DMS114 treated with DMSO at 0.1 percent for 48 hours (cell line): ENCODE data around the gene SPRING1.
"Not testable (repeated sequence)": the region's sequence is repeated elsewhere in the genome, so short reads cannot be mapped to it uniquely, and the experiment has no call there.

ENCODE experiments used
- DNase-seq: peaks from one replicate; lab custom pipeline; 2025; ENCODE audit not compliant: unreplicated experiment; lab: John Stamatoyannopoulos, UW

SPRING1 gene, protein sequence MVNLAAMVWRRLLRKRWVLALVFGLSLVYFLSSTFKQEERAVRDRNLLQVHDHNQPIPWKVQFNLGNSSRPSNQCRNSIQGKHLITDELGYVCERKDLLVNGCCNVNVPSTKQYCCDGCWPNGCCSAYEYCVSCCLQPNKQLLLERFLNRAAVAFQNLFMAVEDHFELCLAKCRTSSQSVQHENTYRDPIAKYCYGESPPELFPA

DNA sequence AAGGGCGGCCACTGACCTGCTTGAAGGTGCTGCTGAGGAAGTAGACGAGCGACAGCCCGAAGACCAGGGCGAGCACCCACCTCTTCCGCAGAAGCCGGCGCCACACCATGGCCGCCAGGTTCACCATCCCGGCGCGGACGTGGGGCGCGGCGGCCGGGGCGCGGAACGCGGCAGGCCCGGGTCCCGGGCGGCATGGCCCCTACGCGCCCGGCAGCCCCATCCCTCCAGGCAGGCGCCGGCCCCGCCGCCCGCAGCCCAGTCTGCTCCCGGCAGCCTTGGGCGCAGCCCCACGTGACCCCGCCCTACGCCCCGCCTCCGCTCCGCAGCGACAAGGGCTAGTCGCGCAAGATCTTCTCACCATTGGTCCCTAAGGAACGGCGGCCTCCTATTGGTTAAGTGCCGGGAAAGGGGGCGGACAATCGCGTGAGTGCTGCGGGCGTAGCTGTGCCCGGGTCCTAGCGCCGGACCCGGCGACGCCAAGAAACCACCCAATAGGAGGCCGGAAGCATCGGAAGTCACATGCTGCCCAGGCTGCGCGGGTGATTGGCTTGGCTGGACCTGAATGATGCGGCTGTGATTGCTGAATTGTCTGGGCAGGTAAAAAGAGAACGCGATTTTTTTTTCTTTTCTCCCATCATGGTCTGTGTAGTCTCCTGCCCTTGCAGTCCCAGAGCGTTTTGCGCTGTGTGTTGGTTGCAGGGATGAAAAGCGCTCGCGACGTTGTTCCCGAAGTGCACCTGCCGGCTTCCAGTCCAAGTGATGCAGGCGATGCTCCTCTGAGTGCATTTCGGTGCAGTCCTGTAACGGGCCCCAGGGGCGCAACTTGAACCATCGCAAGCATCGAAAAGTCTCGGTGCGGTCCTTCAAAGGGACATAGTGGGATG lies at the start of gene SPRING1, which contains the start of gene RNFT2:
Gene SPRING1, minus strand, starts transcription at position 296 of the 884 bp plus-strand sequence. Its CDS starts 169 bp downstream, at position 127.
Gene RNFT2, plus strand, starts transcription at position 542 of the 884 bp plus-strand sequence. CDS start 2,183 bp downstream, outside the sequence.
- peak; percentile 98 for DNase-seq

DNA sequence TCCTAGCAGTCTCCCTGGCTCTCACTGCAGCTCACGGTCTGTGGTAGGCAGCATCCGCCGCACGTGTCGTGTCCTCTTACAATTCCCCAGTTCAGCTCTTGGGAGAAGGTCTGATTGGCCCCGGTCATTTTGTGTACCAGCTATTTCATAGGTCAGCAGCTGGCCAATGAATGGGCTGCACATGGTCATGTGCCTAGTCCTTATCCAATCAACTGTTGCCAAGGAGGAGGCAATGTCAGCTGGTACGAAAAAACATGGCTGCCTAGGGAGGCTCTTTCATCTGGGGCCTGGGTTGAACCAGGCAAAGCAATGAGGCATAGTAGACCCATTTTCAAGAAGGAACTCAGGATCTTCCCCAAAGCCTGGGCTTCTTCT lies 46.4 kb upstream of the SPRING1 start:
- DNase-seq, result no peak

DNA sequence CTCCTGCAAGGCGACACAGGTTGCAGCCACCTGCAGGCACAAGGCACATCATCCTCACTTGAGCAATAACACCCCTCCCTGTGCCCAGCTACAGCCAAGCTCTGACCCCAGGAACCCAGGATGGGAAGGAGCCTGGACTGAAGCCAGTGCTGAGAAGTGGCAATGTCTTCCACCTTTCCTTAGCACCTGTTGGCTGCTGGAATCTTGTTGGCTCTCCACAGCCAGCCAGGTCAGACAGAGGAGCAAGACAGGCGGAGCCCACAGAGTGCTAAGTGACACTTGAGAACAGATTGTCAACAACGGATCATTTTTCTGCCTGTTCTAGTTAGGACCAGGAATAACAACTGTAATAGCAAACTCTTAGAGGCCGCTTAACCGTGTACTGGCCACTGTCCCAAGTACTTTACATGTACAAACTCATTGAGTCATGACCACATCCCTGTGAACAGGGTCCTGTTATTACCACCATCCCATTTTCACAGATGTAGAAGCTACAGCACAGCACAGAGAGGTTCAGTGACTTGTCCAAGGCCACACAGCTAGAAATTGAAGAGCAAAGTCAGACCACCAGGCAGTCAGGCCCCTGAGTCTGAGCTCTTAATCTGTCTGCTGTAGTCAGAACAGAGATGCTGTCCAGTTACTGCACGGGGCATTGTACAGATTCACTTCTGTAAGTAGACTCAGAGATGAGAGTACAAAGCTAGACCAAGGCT lies 45.8 kb upstream of the SPRING1 start:
- DNase-seq, result no peak

DNA sequence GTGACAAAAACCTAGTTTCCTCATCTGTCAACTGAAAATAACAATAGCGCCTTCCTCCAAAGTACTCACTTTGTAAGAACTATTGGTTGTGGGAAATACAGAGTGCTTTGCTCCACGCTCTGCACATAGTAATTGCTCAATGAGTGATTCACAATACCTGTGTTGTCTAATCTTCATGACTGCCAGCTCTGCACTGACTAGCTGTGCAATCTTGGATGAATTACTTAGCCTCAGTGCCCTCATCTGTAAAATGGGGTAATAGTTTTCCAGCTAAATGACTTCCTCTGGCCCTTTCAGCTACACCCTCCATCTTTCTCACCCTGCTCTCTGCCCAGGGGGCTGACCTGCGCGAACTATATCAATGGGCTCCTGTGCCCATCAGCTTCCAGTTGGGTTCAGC lies 43.1 kb upstream of the SPRING1 start:
- no peak for DNase-seq

DNA sequence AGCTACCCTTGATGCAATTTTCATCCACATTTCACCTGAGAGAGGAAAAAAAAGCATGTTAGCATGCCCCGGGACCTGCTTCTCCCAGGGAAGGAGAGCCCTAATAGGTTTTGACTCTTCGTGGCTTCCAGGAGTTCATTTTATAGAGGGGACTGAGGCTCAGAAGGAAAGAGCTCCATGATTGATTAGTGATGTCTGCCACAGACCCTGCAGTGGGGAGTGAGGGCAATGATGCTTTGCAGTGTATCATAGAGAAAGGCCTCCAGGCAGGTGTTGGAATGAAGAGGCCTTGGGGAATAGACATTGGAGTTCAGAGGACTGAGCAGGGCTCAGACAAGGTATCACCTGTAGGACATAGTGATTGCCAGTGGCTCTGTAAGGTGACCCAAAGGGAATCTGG lies 41.7 kb upstream of the SPRING1 start:
- DNase-seq, result no peak

DNA sequence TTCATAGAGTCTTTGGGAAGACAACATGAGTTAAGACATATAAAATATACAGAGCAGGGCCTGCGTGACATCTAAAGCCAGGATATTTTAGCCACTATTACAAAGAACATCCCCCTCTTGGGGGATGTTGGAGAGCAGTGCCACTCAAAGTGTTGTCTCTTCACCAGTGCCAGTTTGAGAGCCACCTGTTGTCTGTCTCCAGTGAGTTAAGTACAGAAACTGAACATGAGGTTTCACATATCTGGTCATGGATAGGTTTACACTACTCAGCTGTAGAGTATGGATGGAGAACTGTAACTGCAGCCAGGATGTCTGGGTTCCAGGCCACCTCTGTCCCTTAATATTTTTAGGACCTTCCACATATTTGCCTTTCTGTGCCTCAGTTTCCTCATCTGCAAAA lies 39.4 kb upstream of the SPRING1 start:
- no peak for DNase-seq

DNA sequence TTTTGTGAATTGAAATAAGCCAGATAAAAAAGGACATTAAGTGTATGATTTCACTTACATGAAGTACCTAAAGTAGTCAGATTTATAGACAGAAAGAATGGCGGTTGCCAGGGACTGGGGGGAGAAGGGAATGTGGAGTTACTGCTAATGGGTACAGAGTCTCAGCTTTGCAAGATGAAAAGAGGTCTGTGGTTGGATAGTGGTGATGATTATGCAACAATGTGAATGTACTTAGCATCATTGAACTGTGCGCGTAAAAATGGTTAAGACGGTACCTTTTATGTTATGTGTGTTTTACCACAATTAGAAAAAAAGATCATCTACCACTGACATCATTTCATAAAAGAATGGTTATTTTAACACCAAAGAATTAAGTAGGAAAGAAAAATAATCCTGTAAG lies 36.2 kb upstream of the SPRING1 start:
- DNase-seq, result no peak

DNA sequence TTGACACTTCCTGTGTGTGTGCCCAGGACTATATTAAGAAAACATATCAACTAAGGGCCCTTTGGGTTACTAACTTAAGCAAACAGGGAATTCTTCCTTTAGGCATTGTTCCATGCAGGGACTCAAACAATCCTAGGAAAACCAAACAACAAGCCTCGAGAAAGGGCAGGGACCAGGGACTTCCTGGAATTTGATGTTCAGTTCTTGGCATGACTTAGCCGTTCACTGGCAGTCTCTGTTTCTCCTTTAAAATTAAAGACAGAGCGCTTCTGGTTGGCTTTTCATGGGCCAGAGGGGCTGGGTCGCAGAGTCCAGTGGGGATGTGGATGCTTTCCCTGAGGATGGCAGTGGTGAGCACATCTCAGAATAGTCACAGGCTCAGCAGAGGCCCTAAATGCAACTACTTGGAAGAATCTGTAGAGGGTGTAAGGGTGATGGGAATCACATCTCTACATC lies 35.4 kb upstream of the SPRING1 start:
- DNase-seq, result no peak

DNA sequence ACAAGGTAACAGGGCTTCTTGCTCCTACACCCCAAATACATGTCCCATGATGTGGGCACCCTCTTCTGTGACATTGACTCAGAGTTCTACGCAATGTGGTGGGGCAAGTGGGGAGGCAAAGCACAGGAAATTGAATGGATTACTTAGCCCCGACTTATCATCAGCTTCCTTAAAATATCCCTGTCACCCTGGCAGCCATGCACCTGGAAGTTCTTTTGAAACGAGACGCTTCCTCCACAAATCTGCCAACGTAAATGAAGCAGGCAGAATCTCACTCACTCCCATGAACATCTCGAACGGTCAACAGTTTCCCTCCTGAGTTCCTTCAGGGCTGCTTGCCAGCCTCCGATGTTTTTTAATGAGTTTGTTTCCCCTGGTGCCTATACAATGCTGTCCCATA lies 33.8 kb upstream of the SPRING1 start:
- no peak for DNase-seq

DNA sequence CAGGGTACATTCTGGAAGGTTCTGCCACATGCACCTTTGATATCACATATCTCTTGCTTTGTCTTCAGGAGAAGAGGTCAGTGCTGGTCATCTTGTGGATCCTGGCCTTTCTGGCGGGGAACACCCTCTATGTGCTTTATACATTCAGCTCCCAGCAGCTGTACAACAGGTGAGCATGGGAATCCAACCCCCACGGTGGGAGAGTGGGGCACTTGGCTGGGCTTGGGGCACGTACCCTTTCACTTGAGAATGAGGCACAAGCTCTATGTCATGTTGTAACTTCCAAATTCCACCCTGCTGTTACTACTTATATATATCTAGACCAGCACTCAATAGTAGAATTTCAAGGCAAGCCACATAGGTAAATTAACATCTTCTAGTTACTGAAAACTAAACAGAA lies 28.9 kb upstream of the SPRING1 start:
- DNase-seq, result no peak

DNA sequence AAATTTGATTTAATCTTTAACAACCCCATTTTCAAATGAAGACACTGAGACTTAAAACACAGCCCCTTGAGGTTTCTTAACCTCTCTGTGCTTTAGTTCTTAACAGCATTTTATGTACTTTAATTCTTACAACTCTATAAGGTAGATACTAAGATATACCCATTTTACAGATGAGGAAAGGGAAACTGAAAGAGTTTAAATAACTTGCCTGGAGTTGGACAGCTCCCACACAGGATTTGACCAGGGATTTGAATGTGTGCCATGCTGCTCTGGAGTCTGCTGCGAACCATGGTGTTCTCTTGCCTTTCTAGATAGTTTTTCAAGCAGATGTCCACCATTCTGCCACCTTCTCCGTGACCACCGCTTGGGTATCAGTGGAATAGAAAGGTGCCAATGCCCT lies 28.4 kb upstream of the SPRING1 start:
- no peak for DNase-seq

DNA sequence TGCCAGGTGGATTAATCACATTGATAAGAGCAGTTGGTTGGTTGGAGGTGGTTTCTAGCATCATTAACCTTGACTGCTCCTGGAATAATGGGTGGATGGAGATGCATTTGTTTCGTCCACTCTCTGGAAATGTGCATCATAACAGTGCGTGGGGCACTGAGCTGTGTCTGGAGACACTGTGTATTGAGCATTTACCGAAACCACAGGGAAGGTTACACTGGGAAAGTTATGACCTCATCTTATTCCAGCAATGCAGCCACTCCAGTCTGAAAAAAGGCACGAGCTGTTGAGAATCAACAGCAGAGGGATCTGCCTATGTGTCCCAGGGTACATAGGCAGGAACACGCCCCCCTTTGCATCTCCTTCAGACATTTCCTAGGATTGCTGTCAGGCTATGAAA lies 27.4 kb upstream of the SPRING1 start:
- no peak for DNase-seq

DNA sequence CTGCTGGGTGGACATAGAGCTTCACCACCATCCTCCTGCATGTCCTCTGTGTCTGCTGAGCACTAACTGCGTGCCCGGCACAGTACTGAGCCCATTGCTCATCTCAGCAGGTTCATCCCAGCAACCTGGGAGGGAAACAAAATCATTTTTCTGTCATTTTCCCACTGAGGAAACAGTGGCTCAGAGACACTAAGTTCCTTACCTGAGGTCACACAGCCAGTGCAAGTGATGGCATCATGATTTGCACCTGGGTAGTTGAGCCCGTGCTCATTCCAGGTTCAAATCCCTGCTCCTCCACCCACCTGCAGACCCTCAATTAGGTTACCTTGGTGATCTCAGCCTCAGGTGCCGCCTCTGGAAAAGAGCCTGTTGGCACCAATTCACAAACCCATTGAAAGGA lies 23.6 kb upstream of the SPRING1 start:
- DNase-seq, result no peak

DNA sequence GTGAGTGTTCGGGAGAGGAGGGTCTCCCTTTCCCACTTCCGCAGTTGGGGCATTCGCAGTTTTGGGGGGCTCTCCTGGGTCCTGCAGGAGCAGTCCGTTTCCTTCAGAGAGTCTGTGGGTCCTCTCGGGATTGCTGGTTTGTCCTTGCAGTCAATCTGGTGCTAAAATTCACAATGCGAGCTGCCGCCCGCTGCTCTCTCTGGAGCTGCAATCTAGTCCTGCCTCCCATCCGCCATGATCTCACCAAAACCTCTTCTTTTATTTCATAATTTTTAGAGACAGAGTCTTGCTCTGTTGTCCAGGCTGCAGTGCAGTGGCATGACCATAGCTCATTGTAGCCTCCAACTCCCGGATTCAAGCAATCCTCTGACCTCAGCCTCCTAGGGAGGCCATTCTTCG lies 22.8 kb upstream of the SPRING1 start:
- DNase-seq, result no peak

DNA sequence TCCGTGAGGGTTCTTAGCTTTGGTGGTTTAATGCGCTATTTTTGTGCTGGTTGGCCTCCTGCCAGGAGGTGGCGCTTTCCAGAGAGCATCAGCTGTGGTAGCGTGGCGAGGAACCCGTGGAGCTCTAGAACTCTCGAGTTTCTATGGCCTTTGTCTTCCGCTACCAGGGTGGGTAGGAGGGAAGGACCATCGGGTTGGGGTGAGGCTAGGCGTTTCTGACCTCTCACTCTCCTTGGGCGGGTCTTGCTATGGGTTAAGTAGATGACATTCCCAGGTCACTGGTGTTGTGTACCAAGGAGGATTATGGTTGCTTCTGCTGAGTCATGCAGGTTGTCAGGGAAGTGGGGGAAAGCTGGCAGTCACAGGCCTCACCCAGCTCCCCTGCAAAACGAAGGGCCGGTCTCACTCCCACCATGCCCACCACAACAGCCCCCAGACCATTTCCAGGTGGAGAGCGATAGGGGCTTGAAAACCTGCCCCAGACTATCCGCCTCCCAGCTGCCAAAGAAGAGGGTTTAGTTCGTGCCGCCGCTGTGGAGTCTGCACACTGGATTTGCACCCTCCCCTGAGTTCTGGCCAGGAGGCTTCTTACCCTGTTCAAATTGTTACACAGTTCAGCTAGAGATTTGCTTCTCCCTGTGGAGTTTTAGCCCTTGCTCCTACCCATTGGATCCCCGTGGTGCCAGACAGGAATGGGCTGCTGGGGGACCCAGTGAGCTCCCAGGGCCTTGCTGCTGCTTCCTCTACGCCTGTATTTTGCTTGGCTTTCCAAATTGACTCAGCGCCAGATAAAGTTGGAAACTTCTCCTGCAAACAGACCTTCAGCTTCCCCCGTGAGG lies 22.1 kb upstream of the SPRING1 start:
- DNase-seq, result no peak

DNA sequence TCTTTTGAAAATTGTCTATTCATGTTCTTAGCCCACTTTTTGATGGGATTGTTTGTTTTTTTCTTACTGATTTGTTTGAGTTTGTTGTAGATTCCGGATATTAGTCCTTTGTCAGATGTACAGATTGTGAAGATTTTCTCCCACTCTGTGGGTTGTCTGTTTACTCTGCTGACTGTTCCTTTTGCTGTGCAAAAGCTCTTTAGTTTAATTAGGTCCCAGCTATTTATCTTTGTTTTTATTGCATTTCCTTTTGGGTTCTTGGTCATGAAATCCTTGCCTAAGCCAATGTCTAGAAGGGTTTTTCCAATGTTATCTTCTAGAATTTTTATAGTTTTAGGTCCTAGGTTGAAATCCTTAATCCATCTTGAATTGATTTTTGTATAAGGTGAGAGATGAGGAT lies 16.9 kb upstream of the SPRING1 start:
- not testable (repeated sequence) for DNase-seq

DNA sequence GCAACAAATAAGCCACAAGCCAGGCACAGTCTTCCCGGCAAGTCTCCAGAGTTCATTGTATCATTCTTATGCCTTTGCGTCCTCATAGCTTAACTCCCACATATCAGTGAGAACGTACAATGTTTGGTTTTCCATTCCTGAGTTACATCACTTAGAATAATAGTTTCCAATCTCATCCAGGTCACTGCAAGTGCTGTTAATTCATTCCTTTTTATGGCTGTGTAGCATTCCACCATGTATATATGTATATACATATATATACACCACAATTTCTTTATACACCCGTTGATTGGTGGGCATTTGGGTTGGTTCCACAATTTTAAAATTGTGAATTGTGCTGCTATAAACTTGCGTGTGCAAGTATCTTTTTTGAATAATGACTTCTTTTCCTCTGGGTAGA lies 16.2 kb upstream of the SPRING1 start:
- not testable (repeated sequence) for DNase-seq

DNA sequence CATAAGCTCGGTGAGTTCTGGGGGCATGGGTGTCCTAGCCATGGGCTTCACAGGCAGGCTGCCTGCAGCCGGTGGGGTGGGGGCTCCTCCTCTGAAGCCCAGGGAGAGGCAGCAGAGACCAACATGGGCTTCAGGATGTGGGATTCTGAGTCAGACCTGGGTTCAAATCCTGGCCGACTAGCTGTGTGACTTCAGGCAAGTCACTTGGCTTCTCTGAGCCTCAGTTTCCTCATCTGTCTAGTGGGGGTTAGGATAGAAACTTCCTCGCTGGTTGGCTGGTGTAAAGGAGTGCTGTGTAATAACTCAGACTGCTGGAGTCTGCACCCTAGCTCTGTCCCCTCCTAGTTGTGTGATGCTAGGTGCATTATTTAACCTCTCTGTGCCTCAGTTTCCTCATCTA lies 12.4 kb upstream of the SPRING1 start:
- DNase-seq, result no peak

DNA sequence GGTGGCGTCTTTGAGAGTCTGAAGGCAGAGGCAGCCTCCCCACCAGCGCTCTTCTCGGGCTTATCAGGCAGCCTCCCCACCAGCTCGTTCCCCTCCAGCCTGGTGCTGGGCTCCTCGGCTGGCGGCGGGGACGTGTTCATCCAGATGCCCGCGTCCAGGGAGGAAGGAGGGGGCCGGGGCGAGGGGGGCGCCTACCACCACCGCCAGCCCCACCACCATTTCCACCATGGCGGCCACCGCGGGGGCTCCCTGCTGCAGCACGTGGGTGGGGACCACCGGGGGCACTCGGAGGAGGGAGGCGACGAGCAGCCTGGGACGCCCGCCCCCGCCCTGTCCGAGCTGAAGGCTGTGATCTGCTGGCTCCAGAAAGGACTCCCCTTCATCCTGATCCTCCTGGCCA lies 12.0 kb upstream of the SPRING1 start:
- no peak for DNase-seq

DNA sequence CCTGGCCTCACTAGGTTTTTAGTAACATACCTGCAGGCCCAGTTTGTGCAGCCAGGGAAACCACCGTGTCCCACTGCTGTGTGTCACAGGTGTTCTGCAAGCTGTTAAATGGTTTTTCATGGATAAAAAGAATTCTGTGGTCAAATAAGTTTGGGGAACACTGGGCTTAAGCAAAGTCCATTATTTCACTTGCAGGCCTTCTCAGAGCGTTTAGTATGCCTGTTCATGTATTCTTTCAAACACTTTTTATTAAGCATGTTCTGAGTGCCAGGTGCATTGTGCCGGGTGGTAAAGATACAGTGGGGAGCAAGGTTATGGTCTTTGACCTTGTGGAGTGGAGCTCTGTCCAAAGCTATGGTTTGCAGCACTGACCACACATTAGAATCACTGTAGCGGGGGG lies 7.7 kb upstream of the SPRING1 start:
- DNase-seq, result no peak

DNA sequence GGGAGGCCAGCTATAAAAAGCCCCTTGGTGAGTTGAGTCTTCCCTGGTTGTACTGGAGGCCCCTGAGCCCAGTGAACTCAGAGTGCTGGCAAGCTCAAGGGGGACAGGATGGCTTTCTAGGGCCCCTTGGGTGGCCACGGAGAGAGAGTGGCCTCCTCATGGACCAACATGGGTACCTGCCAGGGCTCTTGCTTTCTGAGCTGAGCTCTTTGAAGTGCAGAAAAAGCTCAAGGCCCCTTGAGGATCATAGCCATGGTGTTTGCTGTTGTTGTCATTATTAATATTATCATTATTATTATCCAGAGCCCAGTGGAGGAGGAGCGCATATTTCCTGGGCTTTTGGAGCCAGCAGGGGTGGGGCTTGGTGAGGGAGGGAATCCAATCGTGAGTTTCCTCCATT lies 6.9 kb upstream of the SPRING1 start:
- no peak for DNase-seq
